GM19099 (cell line): ENCODE measurements around the gene PARP16.

ENCODE experiments used
- POLR2A ChIP-seq: IDR thresholded peaks from 3 replicates; pipeline ENCODE4 v1.6.1; 2011; ENCODE audit warnings: low read depth; ENCODE audit not compliant: insufficient read length; ENCODE audit errors: extremely low read depth

The PARP16 gene

DNA sequence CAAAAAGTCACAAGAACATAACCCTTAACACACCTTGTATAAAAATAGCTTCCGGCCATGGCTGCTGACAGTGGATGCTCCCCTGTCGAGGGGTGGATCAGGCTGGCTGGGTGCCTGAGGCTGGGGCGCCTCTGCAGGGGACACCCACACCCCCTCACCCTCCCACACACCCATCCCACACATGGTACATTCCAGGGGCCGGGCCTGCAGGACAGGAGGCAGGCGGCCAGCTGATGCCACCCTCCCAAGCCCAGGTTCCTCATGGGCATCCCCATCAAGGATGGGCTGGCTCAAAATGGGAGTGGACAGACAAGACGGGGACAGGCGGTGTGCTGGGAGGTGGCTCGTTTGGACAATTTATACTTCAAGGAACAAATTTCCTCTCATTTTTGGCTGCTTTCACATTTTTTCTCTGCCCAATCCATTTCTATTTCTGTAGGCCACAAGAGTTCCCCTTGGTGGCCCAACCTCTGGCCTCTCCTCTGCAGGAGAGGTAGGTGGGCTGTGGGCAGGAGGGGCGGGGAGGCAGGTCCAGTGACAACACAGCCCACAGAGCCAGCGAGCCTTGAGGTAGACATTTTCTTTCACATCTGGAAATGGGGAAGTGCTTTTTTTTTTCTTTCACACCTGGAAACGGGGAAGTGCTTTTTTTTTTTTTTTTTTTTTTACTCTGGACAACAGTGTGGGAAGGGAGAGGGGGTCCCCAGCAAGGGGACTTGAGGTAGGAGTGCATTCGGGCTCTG lies 41.1 kb upstream of the PARP16 start:
- TF ChIP-seq POLR2A: no peak

DNA sequence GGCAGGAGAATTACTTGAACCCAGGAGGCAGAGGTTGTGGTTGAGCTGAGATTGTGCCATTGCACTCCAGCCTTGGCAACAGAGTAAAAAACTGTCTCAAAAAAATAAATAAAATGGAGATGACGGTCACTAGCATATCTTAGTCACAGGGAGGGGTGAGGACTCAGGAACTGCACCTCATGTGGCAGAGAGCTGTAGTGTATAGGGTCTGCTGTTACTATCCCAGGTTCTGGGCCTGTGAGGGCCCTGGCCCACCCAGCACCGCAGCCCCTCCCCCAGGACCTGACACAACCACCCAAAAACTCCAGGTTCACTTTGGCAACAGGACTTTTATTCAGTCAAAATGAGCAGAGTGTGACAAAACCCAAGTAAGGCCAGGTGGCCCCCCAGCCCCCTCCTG lies 40.1 kb upstream of the PARP16 start:
- TF ChIP-seq POLR2A: no peak

DNA sequence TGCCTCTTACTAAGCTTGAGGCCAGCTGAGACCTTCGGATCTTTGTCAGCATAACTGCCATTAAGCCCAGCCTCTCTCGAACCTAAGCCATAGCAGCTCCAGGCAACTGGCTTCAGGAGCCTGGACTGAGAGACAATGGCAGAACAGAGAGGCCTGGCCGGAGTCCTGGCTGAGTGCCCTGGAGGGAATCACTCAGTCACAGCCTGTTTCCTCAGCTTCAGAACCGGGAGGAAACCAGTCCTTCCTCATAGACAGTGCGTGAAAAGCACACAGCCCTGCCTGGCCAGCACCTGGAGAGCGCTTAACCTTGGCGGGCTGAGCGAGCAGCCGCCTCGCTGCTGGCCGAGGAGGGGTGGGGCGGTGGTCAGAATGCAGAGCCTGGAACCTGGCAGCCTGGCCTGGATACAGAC lies 39.4 kb upstream of the PARP16 start:
- no peak for TF ChIP-seq POLR2A

DNA sequence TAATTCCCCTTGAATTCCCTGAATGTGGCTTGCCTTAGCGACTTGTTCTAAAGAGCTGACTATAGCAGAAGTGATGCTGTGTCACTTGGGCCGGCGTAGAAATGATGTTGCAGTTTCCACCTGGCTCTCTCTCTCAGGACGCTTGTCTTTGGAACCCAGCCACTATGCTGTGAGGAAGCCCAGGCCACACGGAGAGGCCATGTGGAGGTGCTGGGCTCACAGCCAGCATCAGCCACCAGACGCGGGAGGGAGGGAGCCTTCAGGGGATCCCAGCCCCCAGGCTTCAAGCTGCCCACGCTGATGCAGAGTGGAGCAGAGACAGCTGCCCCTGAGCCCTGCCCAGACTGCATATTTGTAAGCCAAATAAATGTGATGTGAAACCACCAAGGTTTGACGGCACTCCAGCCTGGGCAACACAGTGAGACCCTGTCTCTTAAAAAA lies 36.4 kb upstream of the PARP16 start:
- no peak for TF ChIP-seq POLR2A

DNA sequence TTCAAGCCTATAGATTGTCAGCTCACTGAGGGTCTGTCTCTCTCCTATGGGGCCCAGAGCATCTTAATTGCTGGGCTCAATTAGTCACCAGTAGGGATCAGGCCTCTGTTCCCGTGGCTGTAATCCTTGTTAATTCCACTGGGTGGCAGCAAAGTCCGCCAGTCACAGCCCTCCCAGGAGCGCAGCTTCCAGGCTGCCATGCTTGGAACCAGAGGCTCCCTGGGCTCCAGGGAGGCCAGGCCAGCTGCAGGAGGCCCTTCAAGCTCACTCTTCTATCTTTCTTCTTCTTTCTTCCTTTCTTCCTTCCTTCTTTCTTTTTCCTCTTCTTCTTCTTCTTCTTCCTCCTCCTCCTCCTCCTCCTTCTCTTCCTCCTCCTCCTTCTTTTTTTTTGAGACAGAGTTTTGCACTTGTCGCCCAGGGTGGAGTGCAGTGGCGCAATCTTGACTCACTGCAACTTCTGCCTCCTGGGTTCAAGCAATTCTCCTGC lies 32.2 kb upstream of the PARP16 start:
- TF ChIP-seq POLR2A: no peak

DNA sequence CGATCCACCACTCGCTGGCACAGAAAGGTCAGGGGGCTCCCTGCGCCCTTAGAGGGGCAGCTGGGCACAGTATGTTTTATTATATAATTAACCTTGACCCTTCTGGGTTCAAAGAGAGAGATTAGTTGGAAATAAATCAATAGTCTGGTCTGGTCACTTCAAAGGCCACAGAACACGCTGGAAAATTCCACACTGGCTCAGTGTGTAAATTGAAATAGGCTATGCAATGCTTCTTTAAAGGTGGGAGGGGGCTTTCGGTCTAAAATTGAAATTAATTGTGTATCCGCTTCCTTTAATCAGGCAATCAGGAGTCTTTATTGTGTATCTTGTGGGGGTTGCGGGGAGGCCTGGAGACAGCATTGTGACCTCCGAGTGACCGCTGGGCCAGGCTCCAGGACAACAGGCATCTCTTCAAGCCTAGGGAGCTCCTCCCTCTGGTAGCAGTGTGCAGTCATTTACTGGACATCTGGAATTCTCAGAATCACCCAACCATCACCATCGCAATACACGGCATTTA lies 25.8 kb upstream of the PARP16 start:
- no peak for TF ChIP-seq POLR2A

DNA sequence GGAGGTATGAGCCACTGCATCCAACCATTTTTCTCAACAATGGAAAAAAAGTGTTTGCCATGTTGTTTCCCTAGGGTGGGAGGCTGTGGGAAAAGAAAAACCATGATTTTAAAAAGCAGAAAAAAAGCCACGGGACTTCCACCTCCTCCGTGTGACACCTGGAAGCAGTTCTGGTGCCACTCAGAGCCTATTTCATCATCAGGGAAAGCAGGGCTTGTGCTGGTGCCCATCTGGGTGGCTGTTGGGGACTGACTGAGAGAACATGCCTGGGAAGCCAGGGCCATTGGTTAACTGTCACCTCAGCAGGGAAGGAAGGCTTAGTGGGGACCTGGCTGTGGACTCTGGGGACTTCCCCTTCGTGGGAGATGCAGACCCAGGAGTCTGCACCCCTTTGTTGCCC lies 25.1 kb upstream of the PARP16 start:
- TF ChIP-seq POLR2A: no peak

DNA sequence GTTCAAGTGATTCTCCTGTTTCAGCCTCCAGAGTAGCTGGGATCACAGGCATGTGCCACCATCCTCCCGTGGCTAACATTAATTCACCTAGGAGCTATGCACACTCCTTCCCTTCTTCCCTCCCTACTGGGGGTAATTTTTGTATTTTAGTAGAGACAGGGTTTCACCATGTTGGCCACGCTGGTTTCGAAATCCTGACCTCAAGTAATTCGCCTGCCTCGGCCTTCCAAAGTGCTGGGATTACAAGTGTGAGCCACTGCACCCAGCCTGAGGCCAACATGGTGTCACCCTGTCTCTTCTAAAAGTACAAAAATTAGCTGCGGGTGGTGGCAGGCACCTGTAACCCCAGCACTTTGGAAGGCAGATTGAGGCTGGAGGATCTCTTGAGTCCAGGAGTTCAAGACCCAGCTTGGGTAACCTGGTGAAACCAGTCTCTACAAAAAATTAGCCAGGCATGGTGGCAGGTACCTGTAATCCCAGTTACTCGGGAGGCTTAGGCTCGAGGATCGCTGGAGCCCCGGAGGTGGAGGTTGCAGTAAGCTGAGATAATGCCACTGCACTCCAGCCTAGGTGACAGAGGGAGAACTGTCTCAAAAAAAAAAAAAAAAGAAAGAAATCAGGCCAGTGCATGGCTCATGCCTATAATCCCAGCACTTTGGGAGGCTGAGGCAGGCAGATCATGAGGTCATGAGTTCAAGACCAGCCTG lies 23.9 kb upstream of the PARP16 start:
- no peak for TF ChIP-seq POLR2A

DNA sequence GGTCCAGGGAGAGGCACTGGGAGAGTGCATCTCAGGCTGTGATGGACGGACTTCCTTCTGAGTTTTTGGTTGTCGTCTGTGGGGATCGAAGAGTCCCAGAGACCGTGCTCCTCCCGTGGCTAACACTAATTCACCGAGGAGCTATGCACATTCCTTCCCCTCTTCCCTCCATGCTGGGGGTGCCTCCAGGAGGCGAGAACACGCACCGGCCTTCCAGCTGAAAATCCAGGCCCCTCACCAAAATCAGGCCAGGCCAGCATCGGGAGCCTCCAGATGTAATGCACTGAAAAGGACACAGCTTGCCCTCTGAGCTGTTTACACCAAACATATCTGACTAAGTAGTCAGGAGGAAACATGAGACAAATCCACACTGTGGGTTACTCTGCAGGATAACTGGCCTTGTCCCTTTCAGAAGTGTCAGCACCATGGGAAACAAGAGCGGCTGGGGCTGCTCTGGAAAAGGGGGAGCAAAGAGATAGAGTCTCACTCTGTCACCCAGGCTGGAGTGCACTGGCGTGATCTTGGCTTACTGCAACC lies 23.3 kb upstream of the PARP16 start:
- no peak for TF ChIP-seq POLR2A

DNA sequence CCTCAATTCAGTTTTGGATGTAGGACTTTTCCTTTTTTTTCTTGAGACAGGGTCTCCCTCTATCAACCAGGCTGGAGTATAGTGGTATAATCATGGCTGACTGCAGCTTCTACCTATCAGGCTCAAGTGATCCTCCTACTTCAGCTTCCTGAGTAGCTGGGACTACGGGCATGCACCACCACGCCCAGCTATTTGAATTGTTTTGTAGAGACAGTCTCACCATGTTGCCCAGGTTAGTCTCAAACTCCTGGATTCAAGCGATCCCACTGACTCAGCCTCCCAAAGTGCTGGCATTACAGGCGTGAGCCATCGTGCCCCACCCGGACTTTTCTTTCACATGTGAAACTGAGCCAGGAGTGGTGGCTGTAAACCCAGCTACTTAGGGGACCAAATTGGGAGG lies 21.3 kb upstream of the PARP16 start:
- TF ChIP-seq POLR2A: no peak

DNA sequence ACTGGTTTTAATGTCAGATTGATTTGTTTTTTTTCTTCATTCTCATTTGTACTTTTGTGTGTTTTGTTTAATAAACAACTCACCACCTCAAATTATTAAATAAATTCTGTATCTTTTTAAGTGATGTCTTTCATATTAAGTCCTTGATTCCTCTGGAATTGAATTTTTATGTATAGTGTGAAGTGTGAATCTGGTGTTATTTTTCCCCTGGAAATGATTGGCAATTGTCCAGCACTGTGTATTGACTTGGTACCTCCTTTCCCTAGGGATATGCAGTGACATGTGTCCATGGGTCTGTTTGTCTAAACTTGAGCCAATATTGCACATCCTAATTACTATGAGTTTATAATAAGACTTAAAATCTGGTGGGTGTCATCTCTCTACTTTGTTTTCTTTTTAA lies 19.9 kb upstream of the PARP16 start:
- no peak for TF ChIP-seq POLR2A

DNA sequence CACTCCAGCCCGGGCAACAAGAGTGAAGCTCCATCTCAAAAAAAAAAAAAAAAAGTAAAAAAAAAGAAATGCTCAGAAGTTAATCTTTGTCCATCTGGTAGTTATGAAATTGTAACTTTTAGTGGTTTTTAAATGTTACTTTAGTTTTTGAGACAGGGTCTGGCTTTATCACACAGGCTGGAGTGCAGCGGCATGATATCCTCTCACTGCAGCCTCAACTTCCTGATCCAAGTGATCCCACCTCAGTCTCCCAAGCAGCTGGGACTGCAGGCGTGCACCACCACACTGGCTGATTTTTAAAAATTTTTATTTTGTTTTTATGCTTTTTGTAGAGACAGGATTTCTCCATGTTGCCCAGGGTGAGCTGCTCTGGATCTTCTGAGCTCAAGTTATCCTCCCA lies 19.1 kb upstream of the PARP16 start:
- no peak for TF ChIP-seq POLR2A

DNA sequence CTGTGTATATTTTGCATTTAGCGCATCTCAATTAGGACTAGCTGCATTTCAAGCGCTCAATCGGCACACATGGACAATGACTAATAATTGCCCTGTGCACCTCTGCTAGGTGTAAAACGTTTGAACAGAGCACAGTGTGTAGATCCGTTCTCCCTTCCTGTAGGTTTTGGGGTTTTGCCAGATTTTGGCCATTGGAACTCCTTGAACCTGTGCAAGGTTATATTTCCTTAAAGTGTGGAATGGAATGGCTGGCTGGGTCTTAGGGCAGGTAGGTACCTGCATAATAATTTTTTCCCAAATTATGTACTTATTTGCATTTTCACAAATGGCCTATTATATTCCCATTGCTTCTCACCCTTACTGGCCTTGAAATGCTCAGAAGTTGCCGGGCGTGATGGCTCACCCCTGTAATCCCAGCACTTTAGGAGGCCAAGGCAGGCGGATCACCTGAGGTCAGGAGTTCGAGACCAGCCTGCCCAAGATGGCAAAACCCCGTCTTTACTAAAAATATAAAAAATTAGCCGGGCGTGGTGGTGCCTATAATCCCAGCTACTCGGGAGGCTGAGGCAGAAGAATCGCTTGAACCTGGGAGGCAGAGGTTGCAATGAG lies 18.6 kb upstream of the PARP16 start:
- TF ChIP-seq POLR2A: peak; percentile 32

DNA sequence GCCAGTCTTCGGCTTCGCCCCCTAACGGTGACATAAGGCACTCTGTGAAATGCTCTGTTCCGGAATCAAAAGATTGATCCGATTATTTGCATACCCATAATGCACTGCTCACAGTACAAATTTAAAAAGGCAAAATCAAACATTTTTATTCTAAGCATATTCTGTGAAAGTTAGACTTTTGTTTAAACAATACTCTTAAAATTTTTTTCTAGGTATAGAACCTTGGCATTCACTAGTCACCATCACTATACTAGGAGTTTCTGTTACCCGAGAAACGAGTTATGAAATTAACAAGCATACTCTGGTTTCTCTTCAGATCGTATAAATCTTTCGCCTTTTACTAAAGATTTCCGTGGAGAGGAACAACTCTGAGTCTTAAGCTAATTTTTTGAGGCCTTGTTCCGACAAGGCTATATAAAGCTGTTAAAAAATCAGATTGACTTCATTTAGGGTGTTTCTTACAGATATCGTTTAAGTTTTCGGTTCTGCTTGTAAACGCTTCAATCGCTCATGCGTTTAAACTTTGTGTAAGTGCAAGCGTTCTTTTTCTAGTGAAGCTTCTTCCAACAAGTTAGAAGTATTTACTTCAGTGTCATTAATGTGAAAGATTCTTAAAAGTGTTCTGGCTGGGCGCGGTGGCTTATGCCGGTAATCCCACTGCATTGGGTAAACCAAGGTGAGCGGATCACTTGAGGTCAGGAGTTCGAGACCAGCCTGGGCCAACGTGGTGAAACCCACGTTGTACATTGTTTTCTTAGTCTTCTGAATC lies 17.9 kb upstream of the PARP16 start, which contains the start of gene RNU5B-1:
RNU5B-1 (plus strand) TSS at position 297 of the 769 bp plus-strand sequence.
- TF ChIP-seq POLR2A: peak; percentile 99
